T-helper 1 cell (primary cell): ENCODE results near the gene IL1RAPL1.

Experiments used
- DNase-seq, 5 donors: peaks; one replicate each; pipeline ENCODE4 v3.0.0-alpha.2; 2012 to 2020
- total RNA-seq, 4 donors: gene quantifications; one replicate each; lab custom pipeline; 2026; lab: John Stamatoyannopoulos, UW

The IL1RAPL1 gene
- 0 reads per million in 4 donors for total RNA-seq

DNA sequence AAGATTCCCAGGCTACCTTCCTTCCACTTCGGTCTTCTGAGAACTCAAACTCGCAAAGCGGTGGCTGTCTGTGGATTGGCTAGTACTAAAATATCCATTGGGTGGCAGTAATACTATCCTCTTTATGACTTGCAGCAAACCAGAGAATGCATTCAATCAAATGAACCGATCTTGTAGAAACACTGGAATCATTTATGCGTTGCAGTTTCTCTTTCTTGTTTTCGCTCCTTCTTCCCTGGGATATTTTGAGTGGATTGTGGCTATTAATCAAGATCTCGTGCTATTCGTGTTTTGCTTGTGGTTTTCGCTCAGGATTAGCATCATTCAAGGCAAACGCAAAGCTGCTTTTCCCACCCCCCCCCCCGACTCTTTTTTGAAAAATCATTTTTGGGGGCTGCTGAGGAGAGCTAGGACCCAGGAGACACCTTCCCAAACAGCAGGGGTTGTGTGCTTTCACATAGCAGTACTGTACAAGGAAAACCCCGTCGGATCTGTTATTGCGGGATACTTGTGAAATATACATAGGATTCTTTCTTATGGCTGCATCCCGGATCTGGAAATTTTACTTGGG, at the start of gene IL1RAPL1:
TSS of gene IL1RAPL1 (plus strand) at position 466 of the 571 bp plus-strand sequence.
- no peak for DNase-seq

DNA sequence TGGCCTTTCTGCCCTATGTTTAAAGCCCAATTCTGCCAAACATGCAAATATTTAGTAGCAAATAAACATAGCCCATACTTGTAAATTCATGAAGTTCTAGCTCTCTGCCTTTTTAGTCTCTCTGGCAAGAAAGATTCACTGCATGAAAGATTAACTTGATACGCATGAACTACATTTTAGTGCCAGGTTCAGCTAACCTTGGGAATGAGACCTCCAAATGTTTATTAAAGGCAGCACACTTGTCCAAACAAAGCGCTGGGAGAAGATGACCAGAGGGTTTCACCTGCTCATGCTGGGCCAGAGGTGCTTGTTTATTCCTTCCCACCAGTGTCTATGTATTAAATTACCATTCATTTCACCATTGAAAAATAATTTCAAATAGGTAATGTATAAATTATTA, 44.5 kb upstream of the IL1RAPL1 start:
- DNase-seq: no peak

DNA sequence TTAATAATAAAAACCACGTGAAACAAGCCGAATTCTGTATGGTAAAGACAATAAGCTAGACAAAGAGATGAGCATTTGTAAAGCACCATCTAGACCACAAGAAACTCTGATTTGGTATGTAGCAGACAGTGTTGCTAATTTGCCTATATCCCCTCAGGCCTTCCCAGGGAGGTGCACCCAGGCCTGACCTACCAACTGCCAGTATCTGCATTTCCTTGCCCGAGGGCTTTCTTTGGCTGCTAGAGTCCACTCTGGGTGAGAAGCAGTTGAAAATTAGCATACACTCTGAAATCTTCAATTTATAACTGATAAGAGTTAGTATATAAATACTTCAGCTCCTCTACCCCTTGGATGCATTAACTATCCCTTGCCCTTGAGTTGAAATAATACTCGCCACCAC, 37.4 kb upstream of the IL1RAPL1 start:
- no peak for DNase-seq

DNA sequence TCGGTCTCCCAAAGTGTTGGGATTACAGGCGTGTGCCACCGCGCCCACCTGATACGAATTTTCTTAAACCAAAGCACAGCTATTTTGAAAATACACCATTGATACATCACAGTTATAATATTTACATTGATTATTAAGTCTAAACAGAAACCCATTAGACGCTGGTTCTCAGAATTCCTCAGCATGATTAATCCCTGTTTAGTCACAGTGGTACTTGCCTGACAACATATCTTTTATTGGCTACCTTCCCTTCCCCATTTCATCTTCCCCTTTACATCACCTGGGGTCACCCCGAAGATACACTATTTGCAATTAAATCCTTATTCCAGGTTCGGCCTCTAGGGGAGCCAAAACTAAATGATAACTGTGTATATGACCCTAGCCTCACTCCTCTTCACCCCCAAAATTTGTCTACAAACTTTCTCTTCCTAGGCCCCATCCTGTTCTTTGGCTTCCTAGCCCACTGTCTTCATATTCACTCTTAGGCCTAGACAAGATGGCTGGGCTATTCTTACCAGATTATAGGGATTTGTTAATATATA, 36.8 kb upstream of the IL1RAPL1 start:
- no peak for DNase-seq

DNA sequence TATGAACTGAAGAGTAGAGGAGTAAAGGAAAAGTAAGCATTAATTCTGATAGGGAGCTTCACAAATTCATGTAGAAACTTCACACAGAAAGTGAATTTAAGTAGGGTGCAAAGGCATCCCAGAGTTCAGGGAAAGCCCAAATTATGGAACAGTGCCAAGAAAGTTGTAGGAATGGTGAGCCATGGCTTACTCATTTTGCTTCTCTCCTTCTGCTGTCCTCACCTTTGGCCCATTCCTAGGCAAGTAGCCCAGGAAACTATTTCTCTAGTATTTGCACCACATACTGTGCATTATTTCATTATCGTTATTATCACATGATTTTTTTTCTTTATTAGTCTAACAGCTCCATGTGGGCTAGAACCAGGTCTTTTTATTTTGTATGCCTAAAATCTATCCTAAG, 34.9 kb upstream of the IL1RAPL1 start:
- no peak for DNase-seq

DNA sequence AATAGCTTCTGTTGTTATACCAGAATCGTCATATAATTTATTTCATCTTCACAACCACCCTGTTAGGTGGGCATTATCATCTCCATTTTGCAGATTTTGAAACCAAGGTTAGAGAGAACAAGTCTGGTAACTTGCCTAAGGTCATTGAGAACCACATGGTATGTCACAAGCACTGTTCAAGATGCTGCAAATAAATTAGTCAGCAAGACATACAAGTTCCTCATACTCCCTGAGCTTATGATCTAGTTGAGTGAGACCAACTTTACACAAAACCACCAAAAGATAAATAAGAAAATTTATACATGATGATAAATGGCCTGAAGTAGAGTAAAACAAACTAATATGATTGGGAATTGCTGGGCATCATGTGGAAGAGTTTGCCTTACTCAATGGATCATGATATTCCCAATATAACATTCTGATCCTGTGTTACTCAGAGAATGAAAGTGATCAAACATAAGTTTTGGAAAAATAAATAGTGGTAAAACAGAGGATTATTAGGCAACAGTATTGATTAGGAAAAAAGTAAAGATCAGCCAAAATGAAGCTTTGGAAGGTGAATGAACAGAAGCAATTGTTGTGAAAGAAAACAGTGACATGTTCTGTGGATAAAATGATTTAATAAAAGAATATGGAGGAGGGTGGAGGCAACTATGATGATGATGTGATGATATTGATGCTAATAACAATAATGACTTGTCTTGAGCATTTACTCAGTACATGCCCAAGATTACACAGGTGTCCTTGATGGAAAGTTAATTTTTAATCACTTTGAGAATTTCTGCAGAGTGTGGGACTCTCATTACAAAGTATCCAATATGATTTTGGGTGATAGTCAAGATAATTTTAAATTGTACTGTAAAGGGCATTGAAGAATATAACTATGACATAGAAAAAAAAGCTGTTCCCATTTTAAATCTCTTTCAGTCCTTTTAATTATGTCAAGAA, 34.1 kb upstream of the IL1RAPL1 start:
- no peak for DNase-seq

DNA sequence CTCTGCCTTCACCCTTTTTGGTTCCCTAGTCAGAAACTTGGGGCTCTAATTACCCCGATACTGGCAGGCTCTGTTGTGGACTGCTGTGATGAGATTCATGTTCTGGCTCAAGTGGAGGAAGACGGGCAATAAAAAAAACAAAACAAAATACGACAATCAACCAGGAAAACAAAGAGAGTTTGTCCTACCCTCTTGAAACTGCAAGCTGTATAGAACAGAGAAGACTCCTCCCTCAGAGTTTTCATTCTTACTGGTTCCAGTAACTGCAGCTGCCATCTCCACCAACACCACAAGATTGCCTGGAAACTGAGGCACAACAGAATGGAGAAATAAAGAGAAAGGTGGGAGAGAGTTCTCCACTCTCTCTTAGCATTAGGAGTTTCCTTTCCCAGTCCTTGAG, 11.1 kb upstream of the IL1RAPL1 start:
- no peak for DNase-seq

DNA sequence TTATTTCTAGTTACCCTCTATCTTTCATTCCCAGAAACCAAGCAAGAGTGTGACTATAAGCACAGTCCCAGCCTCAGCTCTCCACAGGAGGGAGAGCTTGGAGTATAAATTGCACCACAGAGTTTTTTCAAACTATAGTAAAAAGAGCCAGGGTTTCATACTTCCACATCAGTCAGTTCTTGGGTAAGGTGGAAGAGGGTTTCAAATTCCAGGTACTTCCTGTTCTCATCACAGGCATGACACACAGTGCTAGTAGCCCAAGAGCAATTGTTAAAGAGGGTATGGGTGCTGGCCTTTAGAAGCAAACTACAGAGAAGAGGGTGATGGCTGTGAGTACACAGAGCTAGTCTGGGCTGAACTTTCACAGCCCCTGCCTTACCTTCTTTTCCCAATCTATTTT, 5.7 kb upstream of the IL1RAPL1 start:
- no peak for DNase-seq

DNA sequence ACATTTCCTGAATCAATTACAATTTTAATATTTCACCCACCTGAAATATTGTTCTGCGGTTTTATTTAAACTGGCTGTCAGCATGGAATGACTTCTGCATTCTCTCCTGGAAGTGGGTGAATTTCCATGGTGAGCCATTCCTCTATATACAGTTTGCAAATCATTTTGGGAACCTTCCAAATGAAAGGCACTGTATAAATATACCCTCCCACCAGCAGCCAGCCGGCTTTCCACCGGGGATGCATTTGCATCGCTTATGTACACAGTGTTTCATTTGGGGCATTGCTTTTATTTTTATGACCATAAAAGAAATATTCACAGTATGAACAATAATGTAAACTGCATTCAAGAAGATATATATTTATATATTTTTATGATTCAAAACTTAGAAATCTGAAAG, 4.7 kb upstream of the IL1RAPL1 start:
- DNase-seq: no peak

DNA sequence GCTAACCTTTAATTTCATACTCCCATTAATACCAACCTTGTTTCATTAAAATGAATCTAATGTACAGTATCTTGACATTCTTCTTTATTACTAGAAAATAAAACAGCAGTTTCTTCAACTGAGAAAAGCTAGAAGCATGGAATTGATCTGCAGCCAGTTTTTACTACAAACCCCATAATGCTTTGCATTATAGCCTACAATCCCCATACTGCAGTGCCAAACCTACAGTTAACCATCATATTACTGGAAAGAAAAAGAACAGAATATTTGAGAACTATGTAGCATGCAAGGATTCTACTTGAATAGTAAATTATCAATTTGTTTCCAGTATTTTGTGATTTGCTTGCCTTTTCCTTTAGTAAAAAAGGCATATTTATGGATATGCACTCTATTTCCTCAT, 3.2 kb upstream of the IL1RAPL1 start:
- no peak for DNase-seq

DNA sequence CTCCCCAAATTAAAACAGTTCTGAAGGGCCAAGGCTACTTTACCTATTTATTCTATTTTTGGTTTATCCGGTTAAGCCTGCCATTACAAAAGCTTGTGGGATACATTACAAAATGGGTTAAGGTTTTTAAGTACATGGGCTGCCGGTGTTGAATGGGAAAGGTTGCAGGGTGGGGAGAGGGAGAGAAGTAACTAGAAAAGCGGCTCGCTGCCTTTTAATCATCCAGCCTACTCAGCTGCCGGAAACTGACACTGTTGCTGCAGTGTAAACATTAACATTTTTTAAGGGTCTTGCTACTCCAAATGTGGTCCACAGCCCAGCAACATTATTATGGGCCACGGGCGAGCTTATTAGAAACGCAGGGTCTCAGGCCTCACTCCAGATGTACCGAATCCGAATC, 1.5 kb upstream of the IL1RAPL1 start:
- DNase-seq: no peak

DNA sequence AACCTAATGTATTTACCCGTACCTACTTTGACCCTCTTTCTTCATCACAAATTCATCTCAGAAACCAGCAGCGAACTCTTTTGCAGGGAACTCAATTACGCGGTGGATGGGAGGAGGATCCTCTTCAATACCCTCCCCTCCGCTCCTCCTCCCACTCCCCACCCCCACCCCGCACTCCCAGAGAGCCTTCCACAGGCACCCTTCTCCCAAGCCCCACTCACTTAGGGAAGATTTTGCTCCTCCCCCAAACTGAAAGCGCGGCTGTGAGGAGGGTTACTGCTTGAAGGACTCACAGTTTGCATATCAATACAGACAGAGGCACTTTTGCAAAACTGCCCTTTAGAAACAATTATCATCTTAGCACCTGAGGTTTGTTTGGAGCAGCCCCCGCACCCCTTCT, 960 bp upstream of the IL1RAPL1 start:
- DNase-seq: no peak

DNA sequence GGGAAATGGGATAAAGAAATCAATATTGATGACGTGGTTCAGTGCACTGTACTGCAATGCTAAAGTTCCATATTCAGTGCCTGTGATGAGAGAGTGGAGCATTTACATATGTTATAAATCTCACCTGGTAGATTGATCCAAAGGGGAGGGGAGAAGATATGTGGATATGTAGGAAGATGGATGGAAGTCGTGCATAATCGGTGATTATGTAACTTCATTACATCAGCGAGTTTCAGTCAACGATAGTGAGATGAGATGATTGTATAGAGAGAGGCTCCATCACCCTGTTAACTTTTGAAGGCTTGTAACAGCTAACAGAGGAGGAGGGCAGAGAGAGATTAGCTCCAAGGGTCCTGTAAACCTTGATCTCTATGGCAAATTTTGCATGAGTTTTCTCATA, 1.8 kb downstream of the IL1RAPL1 start:
- no peak for DNase-seq

DNA sequence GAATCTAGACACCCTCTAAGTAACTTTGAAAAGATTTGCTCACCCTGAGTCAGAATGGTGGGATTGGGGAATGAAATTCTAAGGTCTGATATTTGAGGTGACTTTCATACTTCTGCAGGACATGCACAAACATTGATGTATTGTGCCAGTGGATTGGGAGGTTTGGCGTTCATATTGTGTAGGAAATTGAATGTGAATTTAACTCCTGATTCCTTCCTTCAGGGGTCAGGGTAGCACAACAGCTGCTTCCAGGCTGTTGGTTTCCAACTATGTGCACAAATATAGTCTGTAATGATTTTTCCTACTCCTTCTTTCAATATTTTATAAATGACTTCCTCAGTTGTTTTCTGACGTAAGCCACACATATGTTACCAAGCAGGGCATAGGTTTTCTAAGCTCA, 3.1 kb downstream of the IL1RAPL1 start:
- DNase-seq: no peak

DNA sequence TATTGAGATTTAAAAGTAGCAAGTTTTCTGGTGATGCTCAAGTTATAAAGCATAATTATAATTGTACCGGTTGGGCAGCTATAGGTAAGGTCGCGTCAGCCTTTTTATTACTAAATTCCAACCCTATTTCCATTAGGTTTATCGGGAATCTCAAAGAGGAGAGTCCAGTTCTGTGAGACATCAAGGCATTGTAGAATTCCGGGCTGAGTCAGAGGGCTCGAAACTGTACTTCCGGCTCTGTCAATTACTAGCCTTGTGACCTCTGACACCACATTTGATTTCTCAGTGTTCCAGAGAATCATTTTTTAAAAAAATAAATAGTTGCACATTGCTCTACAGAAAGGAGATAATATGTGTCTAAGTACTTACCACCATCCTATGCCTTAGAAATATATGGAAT, 4.3 kb downstream of the IL1RAPL1 start:
- DNase-seq: no peak

DNA sequence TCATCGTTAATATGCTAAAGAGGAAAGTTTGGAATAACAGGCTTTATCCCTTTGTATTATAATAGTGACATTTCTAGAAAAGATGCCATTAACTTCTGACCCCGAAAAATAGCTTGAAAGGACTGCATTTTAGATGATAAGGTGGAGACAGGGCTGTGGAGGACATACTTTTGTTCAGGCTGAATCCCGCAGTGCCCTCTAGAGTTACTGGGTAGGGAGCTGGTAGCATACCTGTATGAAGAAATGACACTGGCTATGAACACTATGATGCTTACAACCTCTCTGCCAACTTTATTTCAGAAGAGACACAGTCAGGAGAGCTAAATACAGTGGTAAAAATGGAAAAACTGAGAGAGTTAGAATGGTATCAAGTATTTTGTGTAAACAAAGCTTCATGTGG, 8.1 kb downstream of the IL1RAPL1 start:
- no peak for DNase-seq

DNA sequence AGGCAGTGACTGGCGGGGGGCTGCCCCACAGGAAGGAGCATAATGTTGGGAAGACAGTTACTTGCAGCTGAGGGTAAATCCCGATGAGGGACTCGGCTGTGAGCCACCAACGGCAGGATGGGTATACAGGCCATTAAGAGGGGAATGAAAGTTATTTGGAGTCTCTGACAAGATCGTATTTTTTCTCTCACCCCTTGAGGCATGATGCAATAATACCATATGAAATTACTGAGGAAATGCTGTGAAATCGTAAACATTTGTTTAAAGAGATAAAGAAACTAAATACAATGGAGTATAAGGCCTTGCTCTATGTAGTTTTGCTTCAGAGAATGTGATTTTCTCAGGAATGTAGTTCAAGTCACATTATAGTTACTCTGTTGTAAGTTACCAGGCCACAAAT, 12.7 kb downstream of the IL1RAPL1 start:
- DNase-seq: no peak

DNA sequence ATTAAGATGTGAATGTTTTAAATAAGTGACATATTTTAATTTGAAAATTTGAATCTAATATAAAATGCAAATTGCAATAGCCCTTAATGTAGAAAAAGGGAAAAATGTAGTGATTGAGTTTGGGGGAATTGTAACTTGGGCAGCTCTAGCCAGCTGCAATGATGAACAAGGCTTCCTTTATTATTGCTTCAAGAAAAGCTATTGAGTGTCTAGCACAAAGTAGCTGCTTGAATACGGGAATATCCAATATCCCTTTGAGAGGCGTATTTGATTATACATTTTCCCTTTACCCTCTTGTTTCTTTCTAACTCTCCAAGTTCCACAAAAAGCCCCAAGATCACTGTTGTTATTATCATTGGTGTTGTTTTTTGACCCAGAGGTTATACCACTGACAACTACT, 21.8 kb downstream of the IL1RAPL1 start:
- DNase-seq: no peak

DNA sequence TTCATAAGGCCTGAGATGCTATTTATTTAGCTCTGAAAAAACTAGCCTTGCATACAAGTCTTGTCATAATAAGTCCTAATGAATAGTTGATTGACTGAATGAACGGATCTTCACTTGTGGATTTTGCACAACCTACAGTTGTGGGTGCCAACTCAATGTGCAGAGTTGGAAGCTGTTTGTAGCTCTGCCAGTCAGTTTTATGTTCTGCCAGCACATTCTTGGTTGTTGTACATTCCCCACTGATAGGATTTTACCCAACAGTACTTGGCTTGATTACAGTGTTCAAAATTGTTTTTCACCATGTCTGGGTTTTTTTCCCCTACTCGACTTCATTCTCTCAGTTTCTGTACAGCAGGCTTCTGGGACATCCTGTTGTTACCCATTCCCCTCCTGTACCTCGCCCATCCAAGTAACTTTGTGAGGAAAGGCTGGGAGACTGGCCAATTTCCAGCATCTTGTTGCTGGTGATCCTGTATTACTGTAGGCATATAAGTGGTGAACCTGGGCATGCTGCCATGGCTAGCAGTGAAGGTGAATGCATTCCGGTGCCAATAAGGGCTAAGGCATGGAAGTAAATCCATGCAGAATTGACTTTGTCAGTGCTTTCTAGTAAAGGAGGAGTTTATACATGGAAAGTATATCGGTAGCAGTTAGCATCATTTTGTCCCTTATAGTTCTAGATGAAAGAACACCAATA, 22.8 kb downstream of the IL1RAPL1 start:
- no peak for DNase-seq

DNA sequence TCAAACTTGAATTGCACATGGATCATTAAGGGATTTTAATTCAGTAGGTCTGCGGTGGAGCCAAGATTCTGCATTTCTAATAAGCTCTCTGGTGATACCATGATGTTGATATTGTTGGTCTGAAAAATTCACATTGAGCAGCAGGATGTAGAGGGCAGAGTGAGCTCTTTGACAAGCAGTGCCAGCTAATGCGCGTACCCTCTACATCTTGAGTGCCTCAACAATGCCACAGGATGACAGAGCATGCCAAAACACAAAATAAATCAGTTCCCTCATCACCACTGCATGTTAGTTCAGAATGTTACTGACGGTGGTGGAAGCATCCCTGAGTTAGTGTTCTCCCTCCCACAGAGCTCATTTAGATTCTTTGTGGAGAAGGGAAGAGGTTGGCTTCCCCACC, 23.5 kb downstream of the IL1RAPL1 start:
- DNase-seq: no peak

DNA sequence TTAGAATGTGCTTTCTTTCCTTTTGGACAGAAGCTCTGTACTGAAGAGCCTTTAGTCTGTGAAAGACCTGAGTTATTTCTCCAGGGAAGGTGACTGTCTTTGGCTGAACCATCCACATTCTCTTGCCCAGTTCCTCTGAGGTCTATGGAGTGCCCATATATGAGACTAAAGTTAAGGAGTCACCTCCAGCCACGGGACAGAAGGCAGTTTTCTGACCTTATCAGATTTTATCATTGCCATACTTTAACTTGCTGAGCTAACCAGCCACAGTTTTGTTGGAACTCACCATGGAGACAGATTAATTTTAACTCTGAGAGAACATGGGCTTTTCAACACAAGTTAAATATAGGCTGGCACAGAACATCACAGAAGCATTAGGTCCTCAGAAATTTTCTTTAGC, 26.3 kb downstream of the IL1RAPL1 start:
- no peak for DNase-seq

DNA sequence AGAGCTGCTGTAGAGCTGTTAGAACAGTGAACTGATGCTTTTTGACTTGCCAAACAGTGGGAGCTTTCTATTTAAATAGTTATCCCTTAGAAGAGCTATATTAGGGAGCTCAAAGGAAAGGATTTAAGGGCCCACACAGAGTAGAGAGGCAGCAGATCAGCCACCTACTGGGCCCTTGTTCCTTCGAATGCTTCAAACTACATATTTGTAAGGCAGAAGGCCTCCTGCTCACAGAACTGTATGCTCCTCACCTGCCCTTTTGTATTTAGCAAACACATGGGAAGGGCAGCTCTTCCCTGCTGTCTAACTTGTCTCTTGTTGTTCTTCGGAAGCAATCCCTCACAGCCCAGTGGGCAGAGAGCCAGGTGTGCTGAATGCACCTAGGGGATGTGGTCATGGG, 38.0 kb downstream of the IL1RAPL1 start:
- no peak for DNase-seq

DNA sequence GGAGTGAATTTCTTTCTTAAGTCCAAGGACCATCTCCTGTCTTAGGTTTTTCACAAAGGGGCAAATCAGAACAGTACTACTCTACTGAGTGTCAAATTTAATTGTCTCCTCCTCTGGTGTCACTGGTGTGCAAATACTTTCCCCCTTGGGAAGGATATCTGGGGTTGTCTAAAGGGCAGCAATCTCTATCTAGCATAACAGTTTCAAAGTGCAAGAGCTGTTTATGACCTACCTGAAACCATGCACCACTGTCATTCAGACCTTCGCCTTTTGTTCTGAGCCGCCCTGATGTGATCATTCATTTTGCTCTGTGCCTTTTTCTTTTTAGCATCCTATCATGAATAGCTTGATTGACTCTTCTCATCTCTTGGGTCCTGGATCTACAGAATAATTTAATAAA, 39.3 kb downstream of the IL1RAPL1 start:
- no peak for DNase-seq

DNA sequence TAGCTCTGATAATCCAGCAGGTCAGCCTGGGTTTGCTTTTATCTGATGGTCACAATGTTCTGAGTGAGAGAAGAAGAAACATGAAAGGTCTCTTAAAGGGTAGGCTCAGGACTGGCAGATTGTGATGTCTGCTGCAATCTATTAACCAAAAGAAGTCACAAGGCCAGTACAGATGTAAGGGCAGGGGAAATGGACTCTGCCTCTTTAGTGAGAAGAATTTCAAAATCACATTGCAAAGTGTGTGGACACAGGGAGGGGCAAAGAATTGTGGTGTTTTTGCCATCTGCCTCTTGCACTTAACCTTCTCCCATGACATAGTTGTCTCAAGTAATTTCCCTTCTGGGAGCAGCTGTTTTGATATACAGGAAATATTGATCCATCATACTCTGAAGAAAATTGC, 40.9 kb downstream of the IL1RAPL1 start:
- DNase-seq: no peak
